Activated T-helper 9 cell treated with anti-CD3 and anti-CD28 coated beads, Interleukin-2, amount 50 U/mL, for 16 hours (primary cell): Measurements from ENCODE around the gene IFNL3.

Source experiments
- DNase-seq: peaks from one replicate; pipeline ENCODE4 v3.0.0-alpha.2; 2020; ENCODE audit warnings: low read depth

The IFNL3 gene

GRCh38 chr19:39193803-39194202 is 51.0 kb downstream of the IFNL3 start:
- DNase-seq, result no peak
